ENCODE results near the gene CYTH1.

Gene CYTH1

GRCh38 chr17:78731904-78732303 is 50.2 kb downstream of the CYTH1 start:
- DNase-seq: no peak

- no peak for DNase-seq
Observed at GRCh38 chr17:78729641-78730040, 52.4 kb downstream of the CYTH1 start.

GRCh38 chr17:78728495-78728894 is 53.6 kb downstream of the CYTH1 start:
- no peak for DNase-seq

- no peak for DNase-seq
Observed at GRCh38 chr17:78727476-78728229, 54.4 kb downstream of the CYTH1 start.

- no peak for DNase-seq
Observed at GRCh38 chr17:78727057-78727456, 55.0 kb downstream of the CYTH1 start.

- DNase-seq: no peak
Observed at GRCh38 chr17:78726513-78726912, 55.6 kb downstream of the CYTH1 start.

GRCh38 chr17:78725448-78726021 is 56.5 kb downstream of the CYTH1 start:
- no peak for DNase-seq

GRCh38 chr17:78724999-78725398 is 57.1 kb downstream of the CYTH1 start:
- no peak for DNase-seq

GRCh38 chr17:78724544-78724943 is 57.5 kb downstream of the CYTH1 start:
- no peak for DNase-seq

GRCh38 chr17:78723957-78724356 is 58.1 kb downstream of the CYTH1 start:
- DNase-seq: no peak

- DNase-seq: peak; percentile 84
Observed at GRCh38 chr17:78723001-78723796, 58.9 kb downstream of the CYTH1 start.

GRCh38 chr17:78722246-78722761 is 59.8 kb downstream of the CYTH1 start:
- no peak for DNase-seq

- DNase-seq: no peak
Observed at GRCh38 chr17:78719630-78720298, 62.3 kb downstream of the CYTH1 start.

GRCh38 chr17:78718575-78719208 is 63.4 kb downstream of the CYTH1 start:
- DNase-seq: no peak

GRCh38 chr17:78717431-78717980 is 64.6 kb downstream of the CYTH1 start:
- DNase-seq: peak; percentile 50

- DNase-seq: peak; percentile 68
Observed at GRCh38 chr17:78716814-78717393, 65.2 kb downstream of the CYTH1 start.

GRCh38 chr17:78716292-78716691 is 65.8 kb downstream of the CYTH1 start:
- no peak for DNase-seq

GRCh38 chr17:78715876-78716275 is 66.2 kb downstream of the CYTH1 start:
- DNase-seq: no peak

GRCh38 chr17:78715000-78715771 is 66.9 kb downstream of the CYTH1 start:
- no peak for DNase-seq

- DNase-seq: no peak
Observed at GRCh38 chr17:78714534-78714933, 67.5 kb downstream of the CYTH1 start.

GRCh38 chr17:78712043-78712442 is 70.0 kb downstream of the CYTH1 start:
- no peak for DNase-seq
